HUES48 (cell line): ENCODE measurements around the gene PDCD4.

Experiments used
- H3K27ac ChIP-seq: one replicate; pipeline ENCODE4 v1.7.0; 2013; ENCODE audit warnings: low read depth, low read length, inconsistent platforms
- H3K27me3 ChIP-seq: 2 replicates; pipeline ENCODE4 v1.6.1; 2013; ENCODE audit warnings: mild to moderate bottlenecking, low read length; ENCODE audit not compliant: control insufficient read depth, insufficient read depth
- H3K36me3 ChIP-seq: 2 replicates; pipeline ENCODE4 v1.6.1; 2013; ENCODE audit warnings: low read length; ENCODE audit not compliant: control insufficient read depth, insufficient read depth
- H3K4me1 ChIP-seq: 2 replicates; pipeline ENCODE4 v1.6.1; 2013; ENCODE audit warnings: mild to moderate bottlenecking, low read length; ENCODE audit not compliant: control insufficient read depth, insufficient read depth
- H3K4me3 ChIP-seq: 2 replicates; pipeline ENCODE4 v1.5.1; 2013; ENCODE audit warnings: mild to moderate bottlenecking, low read depth, low read length
- H3K9ac ChIP-seq: 2 replicates; pipeline ENCODE4 v1.6.1; 2013; ENCODE audit warnings: mild to moderate bottlenecking, low read depth, low read length, moderate library complexity
- H3K9me3 ChIP-seq: 2 replicates; pipeline ENCODE4 v1.6.1; 2013; ENCODE audit warnings: low read length; ENCODE audit not compliant: control insufficient read depth, insufficient read depth

PDCD4 gene

GRCh38 chr10:110870823-110871297 is 868 bp upstream of the PDCD4 start:
- H3K9me3 ChIP-seq, result no peaks in the 10 kb centered on the region
- peak overlapping the region; percentile 85 for H3K27ac ChIP-seq
- H3K4me1 ChIP-seq, result peaks cover 16% of the 10 kb centered on the region
- no peaks in the 10 kb centered on the region for H3K36me3 ChIP-seq
- H3K27me3 ChIP-seq, result no peaks in the 10 kb centered on the region
- H3K9ac ChIP-seq, result peak overlapping the region; percentile 56; the same call in 1 of the 2 replicates
- H3K4me3 ChIP-seq, result peak overlapping the region; percentile 52

GRCh38 chr10:110872145-110872983 is 636 bp downstream of the PDCD4 start:
- Histone ChIP-seq H3K4me1 (peaks cover 16% of the 10 kb centered on the region), H3K27me3 (no peaks in the 10 kb centered on the region), H3K27ac (peak overlapping the region; percentile 97), H3K4me3 (peak overlapping the region; percentile 64), H3K36me3 (no peaks in the 10 kb centered on the region), H3K9ac (peak overlapping the region; percentile 66), H3K9me3 (no peaks in the 10 kb centered on the region)

GRCh38 chr10:110872984-110873923 is 1.5 kb downstream of the PDCD4 start:
- Histone ChIP-seq H3K27me3 (no peaks in the 10 kb centered on the region), H3K9ac (peak overlapping the region; percentile 66), H3K4me3 (peak overlapping the region; percentile 64), H3K4me1 (peaks cover 16% of the 10 kb centered on the region), H3K9me3 (no peaks in the 10 kb centered on the region), H3K27ac (peak overlapping the region; percentile 97), H3K36me3 (no peaks in the 10 kb centered on the region)

- H3K9me3 ChIP-seq, result no peaks in the 10 kb centered on the region
- no peak overlapping the region for H3K4me3 ChIP-seq
- H3K27me3 ChIP-seq, result no peaks in the 10 kb centered on the region
- no peaks in the 10 kb centered on the region for H3K36me3 ChIP-seq
- peaks cover 16% of the 10 kb centered on the region for H3K4me1 ChIP-seq
- H3K9ac ChIP-seq, result no peak overlapping the region
- H3K27ac ChIP-seq, result no peak overlapping the region
Measured at GRCh38 chr10:110873951-110874350, 2.2 kb downstream of the PDCD4 start.

- Histone ChIP-seq H3K27ac (no peak overlapping the region), H3K4me3 (no peak overlapping the region), H3K9me3 (no peaks in the 10 kb centered on the region), H3K4me1 (peaks cover 12% of the 10 kb centered on the region), H3K36me3 (peaks cover under 1% of the 10 kb centered on the region), H3K9ac (no peak overlapping the region), H3K27me3 (no peaks in the 10 kb centered on the region)
Measured at GRCh38 chr10:110876000-110876399, 4.3 kb downstream of the PDCD4 start.

- Histone ChIP-seq H3K27ac (no peak overlapping the region), H3K9me3 (no peaks in the 10 kb centered on the region), H3K36me3 (peaks cover 8% of the 10 kb centered on the region), H3K9ac (no peak overlapping the region), H3K4me1 (peaks cover 7% of the 10 kb centered on the region; the same call in 1 of the 2 replicates), H3K4me3 (no peak overlapping the region), H3K27me3 (no peaks in the 10 kb centered on the region)
Measured at GRCh38 chr10:110876788-110877187, 5.1 kb downstream of the PDCD4 start.

- peaks cover 25% of the 10 kb centered on the region for H3K36me3 ChIP-seq
- no peaks in the 10 kb centered on the region for H3K4me1 ChIP-seq
- H3K27me3 ChIP-seq, result no peaks in the 10 kb centered on the region
- no peak overlapping the region for H3K4me3 ChIP-seq
- no peak overlapping the region for H3K27ac ChIP-seq
- no peak overlapping the region for H3K9ac ChIP-seq
- no peaks in the 10 kb centered on the region for H3K9me3 ChIP-seq
Measured at GRCh38 chr10:110880012-110880411, 8.3 kb downstream of the PDCD4 start.

GRCh38 chr10:110881247-110881646 is 9.5 kb downstream of the PDCD4 start:
- H3K4me1 ChIP-seq, result no peaks in the 10 kb centered on the region
- peaks cover 28% of the 10 kb centered on the region for H3K36me3 ChIP-seq
- no peak overlapping the region for H3K9ac ChIP-seq
- H3K27me3 ChIP-seq, result no peaks in the 10 kb centered on the region
- H3K27ac ChIP-seq, result no peak overlapping the region
- H3K9me3 ChIP-seq, result no peaks in the 10 kb centered on the region
- no peak overlapping the region for H3K4me3 ChIP-seq

GRCh38 chr10:110881905-110882304 is 10.2 kb downstream of the PDCD4 start:
- no peak overlapping the region for H3K4me3 ChIP-seq
- H3K9ac ChIP-seq, result no peak overlapping the region

GRCh38 chr10:110883924-110884323 is 12.2 kb downstream of the PDCD4 start:
- Histone ChIP-seq H3K9me3 (no peaks in the 10 kb centered on the region), H3K36me3 (peaks cover 37% of the 10 kb centered on the region), H3K4me1 (no peaks in the 10 kb centered on the region), H3K27ac (no peak overlapping the region), H3K27me3 (no peaks in the 10 kb centered on the region), H3K4me3 (no peak overlapping the region), H3K9ac (no peak overlapping the region)

More at GRCh38 chr10:110881905-110882304, 10.2 kb downstream of the PDCD4 start:
- no peak overlapping the region for H3K27ac ChIP-seq
- no peaks in the 10 kb centered on the region for H3K9me3 ChIP-seq
- peaks cover 28% of the 10 kb centered on the region for H3K36me3 ChIP-seq
- no peaks in the 10 kb centered on the region for H3K4me1 ChIP-seq
- H3K27me3 ChIP-seq, result no peaks in the 10 kb centered on the region
